Thoracic aorta (tissue), 2 donors: ENCODE results near the gene FUT3. TPM values are rescaled to one million over a fixed set of nuclear protein-coding genes. Genes with fewer than 3 reads are reported as not detected.

Experiments
- ATAC-seq: fragments of 150-250 bp; one replicate; pipeline ENCODE4 v1.8.0; 2017; ENCODE audit warnings: low read depth; ENCODE audit not compliant: insufficient number of reproducible peaks, low FRiP score
- DNase-seq: peaks from one replicate; pipeline ENCODE4 v3.0.0-alpha.2; 2020; ENCODE audit warnings: low spot score
- H3K27ac ChIP-seq, 2 donors: fragments of 200-600 bp; sonication (generic); 1 replicate in 1 of 2; 2 replicates in 1 of 2; pipeline ENCODE4 v1.5.1; 2016; ENCODE audit warnings: mild to moderate bottlenecking in 2 of 2, moderate library complexity in 2 of 2
- H3K27me3 ChIP-seq: fragments of 200-600 bp; sonication (generic); replicated peaks from 2 replicates; pipeline ENCODE4 v1.6.0; 2016; ENCODE audit warnings: mild to moderate bottlenecking; ENCODE audit not compliant: insufficient read depth
- H3K36me3 ChIP-seq: fragments of 200-600 bp; sonication (generic); one replicate; pipeline ENCODE4 v1.5.1; 2016
- H3K4me1 ChIP-seq, 2 donors: fragments of 200-600 bp; sonication (generic); 1 replicate in 1 of 2; 2 replicates in 1 of 2; pipeline versions ENCODE4 v1.5.1 to v1.6.0; 2016; ENCODE audit warnings: low read depth in 2 of 2, mild to moderate bottlenecking in 1 of 2; ENCODE audit not compliant: control insufficient read depth in 1 of 2
- H3K4me3 ChIP-seq: fragments of 200-600 bp; sonication (generic); 2 replicates; pipeline ENCODE4 v1.5.1; 2016; ENCODE audit warnings: mild to moderate bottlenecking
- H3K9me3 ChIP-seq: fragments of 200-600 bp; sonication (generic); 2 replicates; pipeline ENCODE4 v1.5.1; 2016
- CTCF ChIP-seq: fragments of 200-600 bp; sonication (generic); IDR thresholded peaks from one replicate; pipeline ENCODE4 v1.5.1; 2019; ENCODE audit warnings: antibody characterized with exemption
- total RNA-seq, 2 donors: library from RNA; depleted of rRNA; stranded (reverse); fragments of >200 nt; gene quantifications; one replicate each; pipeline versions ENCODE4 v1.1.0 to v1.2.3, GENCODE V29; 2016

The FUT3 gene
- total RNA-seq, 2 donors from 2014 or later: not detected

GRCh38 chr19:5811117-5811516 is 40.1 kb downstream of the FUT3 start:
- Histone ChIP-seq H3K4me3 (no peak overlapping the region), H3K9me3 (no peaks in the 10 kb centered on the region), H3K27ac (no peak overlapping the region), H3K27me3 (no peaks in the 10 kb centered on the region), H3K36me3 (no peaks in the 10 kb centered on the region), H3K4me1 (no peaks in the 10 kb centered on the region)
- ATAC-seq (no peak), DNase-seq (no peak)
- no peak for TF ChIP-seq CTCF

GRCh38 chr19:5809469-5809868 is 41.8 kb downstream of the FUT3 start:
- no peaks in the 10 kb centered on the region for H3K9me3 ChIP-seq

GRCh38 chr19:5809053-5809452 is 42.2 kb downstream of the FUT3 start:
- Histone ChIP-seq H3K4me3 (no peak overlapping the region), H3K27me3 (peaks cover 5% of the 10 kb centered on the region), H3K4me1 (no peaks in the 10 kb centered on the region), H3K9me3 (no peaks in the 10 kb centered on the region), H3K27ac (no peak overlapping the region), H3K36me3 (no peaks in the 10 kb centered on the region)
- DNase-seq (no peak), ATAC-seq (no peak)
- no peak for TF ChIP-seq CTCF

More at GRCh38 chr19:5809469-5809868, 41.8 kb downstream of the FUT3 start:
- H3K36me3 ChIP-seq: no peaks in the 10 kb centered on the region
- H3K27ac ChIP-seq: no peak overlapping the region
- peaks cover 5% of the 10 kb centered on the region for H3K27me3 ChIP-seq
- ATAC-seq (no peak), DNase-seq (no peak)
- no peaks in the 10 kb centered on the region for H3K4me1 ChIP-seq
- no peak for TF ChIP-seq CTCF
- no peak overlapping the region for H3K4me3 ChIP-seq

- DNase-seq (no peak), ATAC-seq (no peak)
- peaks cover 5% of the 10 kb centered on the region for H3K27me3 ChIP-seq
- H3K27ac ChIP-seq: no peak overlapping the region
- no peak overlapping the region for H3K4me3 ChIP-seq
- no peaks in the 10 kb centered on the region for H3K9me3 ChIP-seq
- no peak for TF ChIP-seq CTCF
- no peaks in the 10 kb centered on the region for H3K36me3 ChIP-seq
- peaks cover 4 to 7% of the 10 kb centered on the region in 2 donors for H3K4me1 ChIP-seq
Measured at GRCh38 chr19:5808120-5808816, 43.0 kb downstream of the FUT3 start.

GRCh38 chr19:5806905-5807304 is 44.3 kb downstream of the FUT3 start:
- no peak for ATAC-seq
- TF ChIP-seq CTCF: no peak
- Histone ChIP-seq H3K9me3 (no peaks in the 10 kb centered on the region), H3K27me3 (peaks cover 11% of the 10 kb centered on the region), H3K4me3 (no peak overlapping the region), H3K4me1 (peaks cover 4 to 7% of the 10 kb centered on the region in 2 donors), H3K36me3 (no peaks in the 10 kb centered on the region), H3K27ac (no peak overlapping the region)
- DNase-seq: no peak
